OCI-LY3 (cell line): ENCODE data around the gene TRABD2B.

ENCODE experiments used
- EZH2phosphoT487 ChIP-seq: fragments of 200-600 bp; shearing (Covaris generic); IDR thresholded peaks from 2 replicates; pipeline ENCODE4 v1.6.1; 2018; ENCODE audit warnings: antibody characterized with exemption, mixed run types, low read depth
- TF ChIP-seq, protein P1 (sequence below): fragments of 200-600, 300-600 bp; sonication (generic); IDR thresholded peaks from 2 replicates; pipeline ENCODE4 v1.5.1; 2014; ENCODE audit warnings: antibody characterized with exemption, low read length, low read depth

DNA sequence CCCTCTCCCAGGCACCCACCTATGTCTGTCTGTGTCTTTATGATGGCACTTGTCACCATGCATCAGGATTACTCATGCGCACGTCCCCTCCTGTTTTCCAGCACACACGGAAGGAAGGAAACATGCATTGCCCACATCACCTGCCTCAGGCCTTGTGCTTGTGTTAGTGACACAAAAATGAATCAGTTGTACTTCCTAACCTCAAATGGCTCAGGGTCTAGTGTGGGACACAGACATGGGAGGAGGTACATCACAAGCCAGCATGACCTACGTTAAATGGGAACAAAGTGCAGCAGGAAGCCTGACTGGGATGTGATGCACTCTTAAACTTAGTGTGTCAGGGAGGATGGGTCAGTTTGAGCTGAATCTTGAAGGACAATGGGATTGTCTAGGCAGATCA lies 126.7 kb downstream of the TRABD2B start:
- TF ChIP-seq, protein P1, sequence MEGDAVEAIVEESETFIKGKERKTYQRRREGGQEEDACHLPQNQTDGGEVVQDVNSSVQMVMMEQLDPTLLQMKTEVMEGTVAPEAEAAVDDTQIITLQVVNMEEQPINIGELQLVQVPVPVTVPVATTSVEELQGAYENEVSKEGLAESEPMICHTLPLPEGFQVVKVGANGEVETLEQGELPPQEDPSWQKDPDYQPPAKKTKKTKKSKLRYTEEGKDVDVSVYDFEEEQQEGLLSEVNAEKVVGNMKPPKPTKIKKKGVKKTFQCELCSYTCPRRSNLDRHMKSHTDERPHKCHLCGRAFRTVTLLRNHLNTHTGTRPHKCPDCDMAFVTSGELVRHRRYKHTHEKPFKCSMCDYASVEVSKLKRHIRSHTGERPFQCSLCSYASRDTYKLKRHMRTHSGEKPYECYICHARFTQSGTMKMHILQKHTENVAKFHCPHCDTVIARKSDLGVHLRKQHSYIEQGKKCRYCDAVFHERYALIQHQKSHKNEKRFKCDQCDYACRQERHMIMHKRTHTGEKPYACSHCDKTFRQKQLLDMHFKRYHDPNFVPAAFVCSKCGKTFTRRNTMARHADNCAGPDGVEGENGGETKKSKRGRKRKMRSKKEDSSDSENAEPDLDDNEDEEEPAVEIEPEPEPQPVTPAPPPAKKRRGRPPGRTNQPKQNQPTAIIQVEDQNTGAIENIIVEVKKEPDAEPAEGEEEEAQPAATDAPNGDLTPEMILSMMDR, result no peak
- no peak for TF ChIP-seq EZH2phosphoT487
